B cell (primary cell): ENCODE measurements around the gene WWC1.

Experiments
- CTCF ChIP-seq: fragments of 200-600 bp; IDR thresholded peaks from one replicate; pipeline ENCODE4 v1.8.0; 2022; ENCODE audit warnings: antibody characterized with exemption, mild to moderate bottlenecking
- EZH2 ChIP-seq: IDR thresholded peaks from 2 replicates; pipeline ENCODE4 v1.6.1; 2012; ENCODE audit warnings: borderline replicate concordance, low read depth, mild to moderate bottlenecking, moderate library complexity, low read length; ENCODE audit not compliant: insufficient read depth, poor library complexity, severe bottlenecking

DNA sequence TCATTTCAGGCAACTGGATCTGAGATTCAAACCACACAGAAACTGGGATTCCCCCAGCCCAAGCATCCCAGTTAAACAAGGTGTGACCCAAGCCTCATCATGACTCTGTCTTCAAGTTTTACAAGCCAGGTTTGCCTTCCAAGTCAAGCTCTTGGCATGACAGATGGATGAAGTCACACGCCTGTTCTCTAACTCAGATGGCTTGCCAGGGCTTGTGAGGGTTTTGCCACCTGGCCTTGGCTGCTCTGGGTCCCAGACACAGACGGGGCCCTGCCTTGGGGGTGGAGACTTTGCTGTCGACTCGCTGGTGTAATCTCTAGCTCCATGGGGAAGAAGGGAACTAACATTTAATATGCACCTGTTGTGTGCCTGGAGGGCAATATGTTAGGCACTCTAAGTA is 99.0 kb downstream of the WWC1 start:
- no peak for TF ChIP-seq CTCF
- no peak for TF ChIP-seq EZH2
